Upper lobe of right lung (tissue), 1 donor: Measurements from ENCODE around the gene SPATA45. TPM values are rescaled to one million over a fixed set of nuclear protein-coding genes. Genes with fewer than 3 reads are reported as not detected.

ENCODE experiments used
- ATAC-seq: fragments of 200-7000 bp; cut with Tn5 transposase; one replicate; pipeline ENCODE4 v1.9.1; 2020; ENCODE audit warnings: mild to moderate bottlenecking, moderate library complexity
- DNase-seq: peaks from one replicate; pipeline ENCODE4 v3.0.0-alpha.2; 2020
- H3K27ac ChIP-seq: fragments of 200-600 bp; one replicate; pipeline ENCODE4 v1.8.0; 2022
- H3K27me3 ChIP-seq: fragments of 200-600 bp; one replicate; pipeline ENCODE4 v1.8.0; 2022; ENCODE audit warnings: mild to moderate bottlenecking
- H3K36me3 ChIP-seq: fragments of 200-600 bp; one replicate; pipeline ENCODE4 v1.8.0; 2022
- H3K4me1 ChIP-seq: fragments of 200-600 bp; one replicate; pipeline ENCODE4 v1.8.0; 2022
- H3K4me3 ChIP-seq: fragments of 200-600 bp; one replicate; pipeline ENCODE4 v1.8.0; 2022; ENCODE audit warnings: mild to moderate bottlenecking
- H3K9me3 ChIP-seq: fragments of 200-600 bp; one replicate; pipeline ENCODE4 v1.8.0; 2022
- CTCF ChIP-seq: fragments of 200-600 bp; IDR thresholded peaks from one replicate; pipeline ENCODE4 v1.8.0; 2022; ENCODE audit warnings: antibody characterized with exemption
- intact Hi-C: fragments of 100-400 bp; cut with DNase I; formaldehyde crosslinking; loops from one replicate; pipeline ENCODE4 v1.11.0; 2022
- total RNA-seq: library from RNA; stranded (reverse); fragmentation: NEBNext Ultra II Directional; extraction: Animal tissue kit (Norgen Biotek cat#: 25700); gene quantifications from one replicate; pipeline ENCODE4 v1.2.1, GENCODE V29; 2021
- donor health status: DM: no; HTN: yes; CAD: no; lungs with severe emphysema.

Gene SPATA45
- total RNA-seq, 1 donor from 2014 or later: not detected

- DNase-seq: no peak
- Histone ChIP-seq H3K4me3 (no peak overlapping the region), H3K9me3 (peaks cover 9% of the 10 kb centered on the region), H3K27me3 (no peaks in the 10 kb centered on the region), H3K4me1 (no peaks in the 10 kb centered on the region), H3K36me3 (no peaks in the 10 kb centered on the region), H3K27ac (no peak overlapping the region)
- TF ChIP-seq CTCF: no peak
- intact Hi-C loops: no loop called here
- no peak for ATAC-seq
These were observed 20.2 kb downstream of the SPATA45 start for GRCh38 chr1:212827171-212827776.

GRCh38 chr1:212825798-212826452, 21.5 kb downstream of the SPATA45 start:
- H3K27ac ChIP-seq: no peak overlapping the region
- DNase-seq (no peak), ATAC-seq (no peak)
- intact Hi-C loops: no loop called here
- peaks cover 9% of the 10 kb centered on the region for H3K9me3 ChIP-seq
- H3K36me3 ChIP-seq: no peaks in the 10 kb centered on the region
- H3K4me3 ChIP-seq: no peak overlapping the region
- H3K4me1 ChIP-seq: no peaks in the 10 kb centered on the region
- no peak for TF ChIP-seq CTCF
- H3K27me3 ChIP-seq: no peaks in the 10 kb centered on the region

DNA sequence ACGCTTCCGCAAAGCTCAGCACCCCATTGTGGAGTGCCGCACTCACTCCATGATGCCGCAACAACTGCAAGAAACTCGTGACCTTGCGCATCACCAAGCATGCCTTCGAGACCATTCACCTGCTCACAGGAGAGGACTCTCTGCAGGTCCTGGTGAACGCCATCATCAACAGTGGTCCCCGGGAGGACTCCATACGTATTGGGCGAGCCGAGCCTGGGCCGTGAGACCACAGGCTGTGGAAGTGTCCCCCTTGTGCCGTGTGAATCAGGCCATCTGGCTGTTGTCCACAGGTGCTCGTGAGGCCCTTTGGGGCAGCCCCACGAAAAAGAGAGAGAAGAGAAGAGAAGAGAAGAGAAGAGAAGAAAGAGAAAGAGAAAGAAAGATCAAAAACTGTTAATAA, 23.2 kb downstream of the SPATA45 start:
- intact Hi-C loops: no loop called here
- H3K4me1 ChIP-seq: peaks cover 5% of the 10 kb centered on the region
- H3K9me3 ChIP-seq: peaks cover 9% of the 10 kb centered on the region
- DNase-seq (no peak), ATAC-seq (peak; percentile 14)
- no peaks in the 10 kb centered on the region for H3K27me3 ChIP-seq
- no peak for TF ChIP-seq CTCF
- no peak overlapping the region for H3K27ac ChIP-seq
- no peak overlapping the region for H3K4me3 ChIP-seq
- no peaks in the 10 kb centered on the region for H3K36me3 ChIP-seq

DNA sequence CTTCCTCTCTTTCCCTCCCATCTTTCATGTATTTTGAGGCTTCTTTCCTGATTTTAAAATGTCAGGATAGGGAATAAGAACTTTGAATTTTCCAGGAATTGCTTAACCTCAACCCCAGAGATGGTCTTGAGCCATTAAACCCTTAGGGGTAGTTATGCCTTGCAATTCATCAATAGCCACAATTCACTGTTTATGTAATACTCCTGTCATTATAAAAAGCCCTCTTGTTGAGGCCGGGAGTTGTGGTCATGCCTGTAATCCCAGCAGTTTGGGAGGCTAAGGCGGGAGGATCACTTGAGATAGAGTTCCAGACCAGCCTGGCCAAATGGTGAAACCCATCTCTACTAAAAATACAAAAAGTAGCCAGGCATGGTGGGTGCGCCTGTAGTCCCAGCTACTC, 24.5 kb downstream of the SPATA45 start:
- no peaks in the 10 kb centered on the region for H3K36me3 ChIP-seq
- ATAC-seq (no peak), DNase-seq (no peak)
- TF ChIP-seq CTCF: no peak
- peaks cover 9% of the 10 kb centered on the region for H3K9me3 ChIP-seq
- no peak overlapping the region for H3K4me3 ChIP-seq
- H3K4me1 ChIP-seq: peaks cover 5% of the 10 kb centered on the region
- H3K27ac ChIP-seq: no peak overlapping the region
- intact Hi-C loops: no loop called here
- no peaks in the 10 kb centered on the region for H3K27me3 ChIP-seq

DNA sequence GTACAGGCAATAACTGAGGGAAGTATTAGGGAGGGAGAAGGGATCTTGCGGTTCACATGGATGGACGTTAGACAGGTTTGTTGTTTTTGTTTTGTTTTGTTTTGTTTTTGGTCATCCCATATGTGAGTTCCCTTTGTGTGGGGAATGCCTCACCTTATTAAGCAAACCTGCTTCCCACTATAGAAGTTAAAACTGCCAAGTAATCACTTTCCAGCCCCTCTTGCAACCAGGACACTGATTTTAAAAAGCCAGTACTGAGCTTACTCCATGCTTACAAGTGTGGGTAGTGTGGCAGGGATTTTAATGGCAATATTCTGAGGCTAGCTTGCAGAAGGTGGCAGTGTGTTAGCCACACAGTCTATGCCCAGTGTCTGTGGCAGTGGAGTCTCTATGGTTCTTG, 26.5 kb downstream of the SPATA45 start:
- H3K27ac ChIP-seq: no peak overlapping the region

More for the DNA sequence above, 26.5 kb downstream of the SPATA45 start:
- intact Hi-C loops: no loop called here
- Histone ChIP-seq H3K36me3 (no peaks in the 10 kb centered on the region), H3K9me3 (peaks cover 8% of the 10 kb centered on the region), H3K4me3 (no peak overlapping the region), H3K4me1 (peaks cover 5% of the 10 kb centered on the region), H3K27me3 (no peaks in the 10 kb centered on the region)
- DNase-seq (no peak), ATAC-seq (no peak)
- no peak for TF ChIP-seq CTCF
